Forelimb muscle (tissue), 1 donor: ENCODE data around the gene IMPG1. TPM values are rescaled to one million over a fixed set of nuclear protein-coding genes. Genes with fewer than 3 reads are reported as not detected.

ENCODE experiments used
- DNase-seq: peaks from one replicate; pipeline ENCODE4 v3.0.0-alpha.2; 2013; ENCODE audit warnings: low read depth
- polyA plus RNA-seq: library from polyadenylated mRNA; unstranded; fragments of 120-200 nt; gene quantifications from one replicate; pipeline ENCODE4 v1.2.1, GENCODE V29; 2013; ENCODE audit not compliant: insufficient read length

The IMPG1 gene
- polyA plus RNA-seq, 1 donor: 0.48 TPM

DNA sequence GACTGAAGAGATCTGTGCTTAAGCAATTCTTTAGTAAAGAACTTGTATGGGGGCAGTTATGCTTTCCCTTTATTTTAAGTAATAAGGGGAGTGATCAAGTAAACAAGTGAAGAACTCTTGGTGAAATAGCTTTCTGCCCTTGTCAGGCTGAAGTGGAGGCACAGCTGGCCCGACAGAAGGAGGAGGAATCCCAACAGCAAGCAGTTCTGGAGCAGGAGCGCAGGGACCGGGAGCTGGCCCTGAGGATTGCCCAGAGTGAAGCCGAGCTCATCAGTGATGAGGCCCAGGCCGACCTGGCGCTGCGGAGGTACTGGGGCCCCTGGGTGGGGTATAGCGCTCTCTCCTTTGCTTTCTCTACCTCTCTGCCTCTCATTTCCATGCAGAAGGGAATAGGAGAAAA lies 180.1 kb downstream of the IMPG1 start:
- DNase-seq: no peak

DNA sequence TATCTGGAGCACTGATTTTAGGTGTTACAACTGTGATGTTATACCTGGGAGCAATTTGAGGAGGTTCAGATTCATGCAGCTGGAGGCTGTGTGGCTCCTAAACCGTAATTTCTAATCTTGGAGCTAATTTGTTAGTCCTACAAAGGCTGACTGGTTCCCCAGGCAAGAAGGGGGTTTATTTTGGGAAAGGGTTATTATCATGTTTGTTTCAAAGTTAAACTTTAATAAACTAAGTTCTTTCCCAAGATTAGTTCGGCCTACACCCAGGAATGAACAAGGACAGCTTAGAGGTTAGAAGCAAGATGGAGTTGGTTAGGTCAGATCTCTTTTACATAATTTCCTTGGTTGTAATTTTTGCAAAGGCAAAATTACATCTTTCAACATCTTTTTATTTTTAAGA lies 187.6 kb downstream of the IMPG1 start:
- no peak for DNase-seq

DNA sequence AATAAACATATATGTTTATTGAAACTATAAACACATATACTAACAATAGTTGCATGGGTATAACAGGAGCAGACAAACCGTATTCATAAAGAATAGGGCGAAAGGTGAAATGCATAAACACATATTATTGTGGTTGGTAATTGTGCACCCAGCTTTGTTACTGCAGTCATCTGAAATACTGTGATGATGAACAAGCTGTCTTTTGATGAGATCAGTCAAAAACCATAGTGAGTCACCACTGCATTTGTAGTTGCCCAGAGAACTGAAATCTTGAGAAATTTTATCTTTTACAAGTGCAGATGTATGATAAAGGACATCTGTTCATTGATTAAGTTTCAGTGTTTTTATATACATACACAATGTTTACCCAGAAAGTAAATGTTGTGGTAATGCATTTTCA lies 189.7 kb downstream of the IMPG1 start:
- no peak for DNase-seq

DNA sequence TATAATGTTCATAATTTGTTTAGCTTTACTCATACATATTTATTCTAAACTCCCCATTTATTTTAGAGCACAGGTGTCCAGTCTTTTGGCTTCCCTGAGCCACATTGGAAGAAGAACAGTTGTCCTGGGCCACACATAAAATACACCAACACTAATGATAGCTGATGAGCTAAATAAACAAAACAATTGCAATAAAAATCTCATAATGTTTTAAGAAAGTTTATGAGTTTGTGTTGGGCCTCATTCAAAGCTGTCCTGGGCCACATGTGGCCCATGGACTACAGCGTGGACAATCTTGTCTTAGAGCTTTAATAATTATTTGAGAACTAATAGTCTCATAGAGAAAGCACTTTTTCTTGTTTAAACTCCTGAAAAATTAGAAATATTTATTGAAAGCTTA lies 192.2 kb downstream of the IMPG1 start:
- no peak for DNase-seq

DNA sequence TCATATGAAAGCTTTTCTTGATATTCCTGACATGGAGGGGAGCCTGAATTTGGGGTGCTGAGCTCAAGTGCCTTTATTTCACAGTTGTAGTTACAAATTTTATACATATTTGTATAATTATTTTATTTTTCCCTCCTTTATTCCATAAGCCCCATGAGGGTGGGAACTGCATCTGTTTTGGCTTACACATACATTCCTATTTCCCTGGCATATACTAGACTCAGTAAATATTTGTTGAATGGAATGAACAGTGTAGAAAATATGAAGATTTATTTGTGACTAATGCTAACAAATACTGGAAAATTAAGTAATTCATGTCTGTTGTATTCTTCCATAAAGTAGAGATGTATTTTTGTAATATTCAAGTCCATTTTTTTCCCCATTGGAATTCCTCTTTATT lies 196.3 kb downstream of the IMPG1 start:
- DNase-seq: no peak

DNA sequence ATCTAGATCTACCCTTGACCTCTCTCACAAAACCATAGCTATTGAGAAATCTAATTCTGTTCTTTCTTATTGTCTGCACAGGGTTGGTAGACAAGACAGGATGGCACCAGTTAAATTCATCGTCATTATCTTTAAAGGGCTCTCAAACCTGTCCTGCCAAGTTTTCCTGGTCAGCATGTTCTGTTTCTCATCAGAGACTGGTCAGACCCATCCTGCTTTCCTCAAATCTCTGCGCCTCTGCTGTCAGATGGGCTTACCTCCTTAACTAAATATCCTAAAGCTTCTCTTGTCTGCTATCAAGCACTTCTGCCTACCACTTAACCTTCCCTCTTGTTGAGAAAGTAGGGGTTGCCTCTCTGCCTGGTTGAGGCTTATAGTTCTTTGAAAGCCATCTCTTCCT lies 198.2 kb downstream of the IMPG1 start:
- no peak for DNase-seq
